Muscle layer of colon (tissue), 2 donors: Measurements from ENCODE around the gene AUTS2.

ENCODE experiments used
- H3K27ac ChIP-seq: one replicate; pipeline ENCODE4 v1.7.0; 2013; ENCODE audit warnings: low read depth, mild to moderate bottlenecking, low read length, moderate library complexity
- H3K27me3 ChIP-seq, 2 donors: one replicate each; pipeline ENCODE4 v1.7.0; 2013; ENCODE audit warnings: low read length in 2 of 2, mild to moderate bottlenecking in 2 of 2; ENCODE audit not compliant: insufficient read depth in 2 of 2, control insufficient read depth in 1 of 2
- H3K36me3 ChIP-seq: one replicate; pipeline ENCODE4 v1.7.0; 2013; ENCODE audit warnings: mild to moderate bottlenecking, low read length; ENCODE audit not compliant: insufficient read depth
- H3K4me1 ChIP-seq: one replicate; pipeline ENCODE4 v1.7.0; 2013; ENCODE audit warnings: mild to moderate bottlenecking, low read length; ENCODE audit not compliant: insufficient read depth
- H3K4me3 ChIP-seq, 2 donors: one replicate each; pipeline ENCODE4 v1.7.0; 2013; ENCODE audit warnings: low read length in 2 of 2, low read depth in 1 of 2, mild to moderate bottlenecking in 1 of 2, moderate library complexity in 1 of 2
- H3K9ac ChIP-seq: one replicate; pipeline ENCODE4 v1.7.0; 2013; ENCODE audit warnings: low read length
- H3K9me3 ChIP-seq: one replicate; pipeline ENCODE4 v1.7.0; 2013; ENCODE audit warnings: mild to moderate bottlenecking, low read length
- donor health status: abdominal sarcoma.
- donor health status: Adenocarcinoma of cecum.

The AUTS2 gene

DNA sequence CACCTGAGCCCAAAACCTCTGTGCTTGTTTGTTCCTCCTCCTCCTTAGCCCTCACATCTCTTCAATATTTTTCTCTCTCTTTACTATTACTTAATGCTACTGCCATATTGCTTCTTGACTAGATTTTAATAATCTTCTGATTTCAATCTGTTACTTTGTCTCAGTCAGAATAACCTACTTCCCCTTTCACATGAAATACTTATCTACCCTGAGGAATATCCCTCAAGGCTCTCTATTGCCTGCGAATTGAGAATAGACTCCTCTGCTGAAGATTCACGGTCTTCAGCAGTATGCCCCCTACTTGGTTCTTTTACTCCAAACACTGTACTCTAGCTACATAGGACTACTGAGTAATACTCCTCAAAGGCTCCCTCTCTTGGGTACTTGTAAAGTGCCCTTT is 430.3 kb downstream of the AUTS2 start:
- Histone ChIP-seq H3K9ac (no peak overlapping the region), H3K4me3 (no peak overlapping the region), H3K27me3 (no peaks in the 10 kb centered on the region), H3K36me3 (no peaks in the 10 kb centered on the region), H3K27ac (no peak overlapping the region), H3K9me3 (no peaks in the 10 kb centered on the region), H3K4me1 (peaks cover 12% of the 10 kb centered on the region)

DNA sequence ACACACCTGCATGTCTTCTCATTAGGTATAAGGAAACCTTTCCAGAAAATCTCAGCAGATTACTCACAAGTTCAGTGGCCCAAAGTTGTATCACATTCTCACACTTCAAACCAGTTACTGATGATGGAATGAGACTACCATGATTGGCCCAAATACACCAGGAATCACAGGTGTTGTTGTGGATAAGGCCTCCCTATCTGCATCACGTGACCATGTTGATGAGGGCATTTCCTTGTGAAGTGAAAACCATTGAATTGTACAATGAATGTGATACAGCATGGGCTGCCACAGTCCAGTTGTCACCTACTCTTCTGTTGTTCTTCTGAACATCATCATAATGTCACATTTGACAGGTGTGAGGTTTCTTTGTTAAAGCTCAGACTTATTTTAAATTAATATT is 431.7 kb downstream of the AUTS2 start:
- no peaks in the 10 kb centered on the region for H3K27me3 ChIP-seq
- H3K4me1 ChIP-seq = peaks cover 12% of the 10 kb centered on the region
- no peaks in the 10 kb centered on the region for H3K36me3 ChIP-seq
- H3K4me3 ChIP-seq = no peak overlapping the region
- no peaks in the 10 kb centered on the region for H3K9me3 ChIP-seq
- no peak overlapping the region for H3K9ac ChIP-seq
- no peak overlapping the region for H3K27ac ChIP-seq

DNA sequence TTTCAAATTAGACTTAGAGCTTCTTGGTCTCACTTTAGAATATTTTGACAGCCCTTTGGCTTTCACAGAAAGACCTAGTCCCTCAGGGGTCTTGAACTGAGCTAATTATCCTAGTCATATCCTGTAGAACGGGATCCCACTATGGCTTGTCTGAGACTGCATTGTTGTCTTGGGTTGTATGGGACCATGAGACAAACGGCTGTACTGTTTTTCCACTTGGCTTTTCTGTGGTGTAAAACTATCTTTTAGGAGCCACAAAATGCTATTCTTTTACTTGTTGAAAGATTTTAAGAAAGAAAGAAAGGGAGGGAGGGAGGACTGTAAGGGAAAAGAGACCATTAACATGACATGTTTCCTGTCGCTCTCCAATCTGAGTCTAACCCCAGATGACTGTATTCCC is 432.5 kb downstream of the AUTS2 start:
- no peak overlapping the region for H3K27ac ChIP-seq
- no peak overlapping the region for H3K9ac ChIP-seq
- no peak overlapping the region for H3K4me3 ChIP-seq
- H3K27me3 ChIP-seq = no peaks in the 10 kb centered on the region
- no peaks in the 10 kb centered on the region for H3K36me3 ChIP-seq
- H3K4me1 ChIP-seq = peaks cover 9% of the 10 kb centered on the region
- H3K9me3 ChIP-seq = no peaks in the 10 kb centered on the region

DNA sequence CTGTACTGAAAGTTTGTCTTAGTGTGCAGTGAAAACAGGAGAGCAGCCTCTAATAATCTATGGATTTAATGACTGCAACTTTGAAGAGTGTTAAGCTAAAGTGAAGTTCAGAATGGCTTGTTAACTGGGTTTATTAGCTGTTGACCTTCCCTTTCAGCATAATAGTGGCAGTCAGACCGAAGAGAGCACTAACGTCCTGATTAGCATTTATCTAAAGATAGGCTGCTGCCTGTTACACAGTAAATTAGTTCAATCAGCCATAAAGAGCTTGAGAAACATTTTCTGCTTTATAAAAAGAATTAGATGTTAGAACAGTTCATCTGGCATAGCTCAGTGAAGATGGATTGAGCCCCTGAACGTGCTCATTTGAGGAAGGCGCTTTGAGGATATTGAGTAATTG is 433.0 kb downstream of the AUTS2 start:
- Histone ChIP-seq H3K9ac (no peak overlapping the region), H3K9me3 (no peaks in the 10 kb centered on the region), H3K36me3 (no peaks in the 10 kb centered on the region), H3K4me1 (peaks cover 4% of the 10 kb centered on the region), H3K27me3 (no peaks in the 10 kb centered on the region), H3K4me3 (no peak overlapping the region), H3K27ac (no peak overlapping the region)

DNA sequence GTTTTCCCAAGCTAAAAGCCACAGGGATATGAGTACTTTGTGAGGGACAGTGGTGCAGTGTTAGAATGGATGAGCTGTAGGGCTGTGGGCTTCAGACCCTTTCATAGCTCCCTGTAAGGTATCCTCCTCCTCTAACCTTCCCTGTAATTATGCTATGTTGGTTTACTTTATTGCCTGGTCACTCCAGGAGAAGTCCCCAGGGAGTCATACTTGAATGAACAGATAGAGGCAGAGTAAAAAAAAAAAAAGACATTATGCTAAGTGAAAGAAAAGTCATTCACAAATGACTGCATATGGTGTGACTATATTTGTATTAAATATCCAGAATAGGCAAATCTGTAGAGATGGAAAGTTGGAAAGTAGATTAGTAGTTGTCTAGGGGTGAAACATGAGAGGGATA is 434.4 kb downstream of the AUTS2 start:
- Histone ChIP-seq H3K36me3 (no peaks in the 10 kb centered on the region), H3K4me3 (no peak overlapping the region), H3K27ac (no peak overlapping the region), H3K9ac (no peak overlapping the region), H3K4me1 (no peaks in the 10 kb centered on the region), H3K9me3 (no peaks in the 10 kb centered on the region), H3K27me3 (no peaks in the 10 kb centered on the region)

DNA sequence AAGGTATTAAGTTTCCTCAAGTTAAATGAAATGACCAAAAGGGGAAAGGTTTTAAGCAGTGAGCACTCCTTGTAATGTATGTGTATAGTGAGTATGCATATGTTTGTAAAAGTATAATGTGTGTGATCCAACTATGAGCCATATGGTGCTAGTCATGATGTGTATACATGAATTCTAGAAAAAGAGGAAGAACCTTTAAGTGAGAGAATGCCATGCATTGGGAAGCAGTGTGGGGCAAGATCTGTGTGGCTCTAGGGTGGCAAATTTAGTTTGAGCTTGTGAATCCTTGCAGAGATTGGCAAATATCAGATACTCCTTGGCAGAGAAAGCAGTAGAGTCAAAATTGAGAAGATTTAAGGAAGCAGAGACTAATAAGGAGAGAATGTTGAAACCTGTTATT is 435.0 kb downstream of the AUTS2 start:
- no peaks in the 10 kb centered on the region for H3K36me3 ChIP-seq
- no peak overlapping the region for H3K27ac ChIP-seq
- no peak overlapping the region for H3K9ac ChIP-seq
- H3K9me3 ChIP-seq = no peaks in the 10 kb centered on the region
- no peak overlapping the region for H3K4me3 ChIP-seq
- H3K4me1 ChIP-seq = no peaks in the 10 kb centered on the region
- H3K27me3 ChIP-seq = no peaks in the 10 kb centered on the region

DNA sequence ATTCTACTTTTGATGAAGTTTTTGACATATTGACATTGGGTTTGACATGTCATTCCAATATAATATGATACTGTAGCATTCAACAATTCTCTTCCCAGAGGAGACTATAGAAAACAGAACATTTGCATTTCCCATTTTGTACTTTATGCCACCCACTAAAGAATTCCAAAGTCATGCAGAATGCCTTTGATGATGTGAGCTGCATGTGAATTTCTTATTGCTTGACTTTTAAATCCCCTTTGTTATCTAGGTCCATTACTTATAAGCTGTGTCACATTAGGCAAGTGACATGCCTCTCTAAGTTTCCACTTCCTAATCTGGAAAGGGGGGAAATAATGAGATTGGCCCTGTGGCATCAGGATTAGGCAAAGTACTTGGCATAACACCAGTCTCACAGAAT is 436.7 kb downstream of the AUTS2 start:
- Histone ChIP-seq H3K36me3 (no peaks in the 10 kb centered on the region), H3K27ac (no peak overlapping the region), H3K27me3 (no peaks in the 10 kb centered on the region), H3K9ac (no peak overlapping the region), H3K4me3 (no peak overlapping the region), H3K4me1 (no peaks in the 10 kb centered on the region), H3K9me3 (no peaks in the 10 kb centered on the region)

DNA sequence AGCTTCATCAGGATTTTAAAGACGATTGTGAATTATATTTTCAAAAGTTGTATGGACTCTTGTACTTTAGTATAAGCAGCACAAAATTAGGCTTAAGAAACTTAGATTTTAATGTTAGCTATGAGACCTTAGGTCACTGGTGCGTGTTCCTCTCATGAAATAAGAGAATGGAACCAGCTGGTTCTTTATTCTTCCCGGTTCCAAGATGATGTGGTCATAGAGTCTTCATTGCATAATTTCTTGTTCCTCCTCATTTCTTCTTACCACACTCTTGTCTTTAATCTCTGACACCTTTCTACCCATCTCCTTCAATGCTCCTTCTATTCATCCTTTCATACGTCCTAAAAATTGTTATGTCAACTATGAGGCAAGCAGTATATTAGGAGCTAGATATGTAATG is 437.2 kb downstream of the AUTS2 start:
- H3K27me3 ChIP-seq = no peaks in the 10 kb centered on the region
- H3K27ac ChIP-seq = no peak overlapping the region
- no peaks in the 10 kb centered on the region for H3K9me3 ChIP-seq
- H3K4me3 ChIP-seq = no peak overlapping the region
- no peak overlapping the region for H3K9ac ChIP-seq
- H3K4me1 ChIP-seq = no peaks in the 10 kb centered on the region
- no peaks in the 10 kb centered on the region for H3K36me3 ChIP-seq

DNA sequence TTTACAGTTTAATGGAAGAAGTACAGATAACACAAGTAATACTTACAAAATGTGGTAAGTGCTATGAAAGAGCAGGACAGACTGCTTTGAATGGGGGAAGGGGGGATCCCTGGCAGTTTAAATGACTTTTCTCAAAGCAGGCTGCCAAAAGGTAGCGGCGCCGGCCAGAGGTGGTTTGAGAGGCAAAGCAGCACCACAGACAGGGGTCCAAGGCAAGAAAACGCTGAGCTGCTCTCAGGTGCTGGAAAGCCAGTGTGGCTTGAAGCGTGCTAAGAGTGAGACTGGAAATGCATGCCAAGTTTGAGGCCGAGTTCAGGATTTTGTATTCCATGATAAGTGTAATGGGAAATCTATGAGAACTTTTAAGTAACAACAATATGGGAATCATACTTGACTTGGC is 437.7 kb downstream of the AUTS2 start:
- Histone ChIP-seq H3K9me3 (no peaks in the 10 kb centered on the region), H3K4me1 (no peaks in the 10 kb centered on the region), H3K36me3 (no peaks in the 10 kb centered on the region), H3K4me3 (no peak overlapping the region), H3K27me3 (no peaks in the 10 kb centered on the region), H3K9ac (no peak overlapping the region), H3K27ac (no peak overlapping the region)

DNA sequence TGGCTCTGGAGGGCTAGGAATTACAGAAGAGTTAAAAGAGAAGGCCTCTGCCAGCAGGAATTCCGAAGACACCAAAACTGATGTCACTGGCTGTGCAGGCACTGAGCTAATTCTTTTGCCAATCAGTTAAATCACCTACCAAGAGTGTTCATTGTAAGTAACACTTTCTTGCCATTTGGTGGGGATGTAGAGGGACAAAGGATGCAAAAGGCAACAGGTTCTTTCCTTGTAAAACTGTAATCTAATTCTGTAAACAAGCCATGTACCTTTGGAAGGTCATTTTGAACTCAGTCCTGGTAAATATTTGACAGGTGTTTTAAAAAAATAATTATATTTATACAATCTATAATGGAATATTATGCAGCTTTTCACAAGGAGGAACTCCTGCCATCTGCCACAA is 438.4 kb downstream of the AUTS2 start:
- Histone ChIP-seq H3K27me3 (no peaks in the 10 kb centered on the region), H3K9me3 (no peaks in the 10 kb centered on the region), H3K27ac (no peak overlapping the region), H3K36me3 (no peaks in the 10 kb centered on the region), H3K4me1 (no peaks in the 10 kb centered on the region), H3K4me3 (no peak overlapping the region), H3K9ac (no peak overlapping the region)

DNA sequence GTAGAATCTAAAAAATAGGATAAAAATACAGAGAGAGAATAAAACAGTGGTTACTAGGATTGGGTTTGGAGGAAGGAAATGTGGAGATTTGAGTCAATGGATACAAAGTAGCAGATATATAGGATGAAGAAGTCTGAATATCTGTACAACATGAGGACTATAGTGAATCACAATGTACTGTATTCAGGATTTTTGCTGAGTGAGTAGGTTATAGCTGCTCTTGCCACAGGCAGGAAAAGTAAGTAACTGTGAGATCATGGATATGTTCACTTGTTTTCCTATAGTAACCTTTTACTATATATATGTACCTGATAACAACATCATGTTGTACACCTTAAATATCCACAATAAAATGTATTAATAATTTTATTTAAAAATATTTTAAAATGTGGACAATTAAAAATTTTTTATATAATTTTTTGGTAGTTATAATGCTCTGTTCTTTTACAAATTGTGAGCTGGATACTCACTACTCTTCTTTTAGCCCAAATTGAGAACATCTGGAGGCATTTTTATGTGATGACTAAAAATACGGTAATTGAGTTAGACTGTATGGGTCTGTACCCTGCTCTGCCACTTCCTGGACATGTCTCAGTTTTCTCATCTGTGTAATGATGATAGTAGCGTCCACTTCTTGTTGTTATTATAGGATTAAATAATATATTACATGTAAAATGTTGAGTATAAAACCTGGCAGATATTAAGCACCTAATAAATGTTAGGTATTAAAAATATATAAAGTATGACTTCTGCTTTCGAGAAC is 439.1 kb downstream of the AUTS2 start:
- Histone ChIP-seq H3K4me1 (peaks cover under 1% of the 10 kb centered on the region), H3K4me3 (no peak overlapping the region), H3K27ac (no peak overlapping the region), H3K9me3 (no peaks in the 10 kb centered on the region), H3K27me3 (no peaks in the 10 kb centered on the region), H3K36me3 (no peaks in the 10 kb centered on the region), H3K9ac (no peak overlapping the region)

DNA sequence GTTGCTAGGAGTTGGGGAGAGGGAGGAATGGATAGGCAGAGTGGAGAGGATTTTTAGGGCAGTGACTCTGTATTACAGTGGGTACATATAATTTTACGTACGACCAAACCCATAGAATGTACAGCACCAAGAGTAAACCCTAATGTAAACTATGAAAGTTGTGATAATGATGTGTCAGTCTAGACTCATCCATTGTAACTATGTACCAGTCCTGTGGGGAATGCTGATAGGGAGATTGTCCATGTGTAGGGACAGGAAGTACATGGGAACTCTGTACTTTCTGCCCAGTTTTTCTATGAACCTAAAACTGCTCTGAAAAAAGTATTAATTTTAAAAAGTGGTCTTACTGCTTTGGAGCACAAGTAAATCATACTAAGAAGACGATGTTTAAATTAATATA is 441.8 kb downstream of the AUTS2 start:
- Histone ChIP-seq H3K9me3 (no peaks in the 10 kb centered on the region), H3K36me3 (no peaks in the 10 kb centered on the region), H3K9ac (no peak overlapping the region), H3K27me3 (no peaks in the 10 kb centered on the region), H3K27ac (no peak overlapping the region), H3K4me3 (no peak overlapping the region), H3K4me1 (peaks cover 18% of the 10 kb centered on the region)
